ENCODE measurements around the gene CGB1. TPM values are rescaled to one million over a fixed set of nuclear protein-coding genes. Genes with fewer than 3 reads are reported as not detected.
A peak's percentile ranks its signal among the peaks of the same experiment; 100 is the strongest.

CGB1 gene
- total RNA-seq, 2 experiments from 2014 or later, result not detected

GRCh38 chr19:48991873-48992580 is 44.7 kb downstream of the CGB1 start:
- H3K27me3 Mint-ChIP-seq, result no peaks in the 10 kb centered on the region
- peak overlapping the region in 1 of 2 donors; percentile 41 for H3K27ac ChIP-seq (ENCODE audit: low read depth in 1 of 2, low read length in 2 of 2)
- H3K27ac Mint-ChIP-seq, result peak overlapping the region; percentile 90
- ChIA-PET POLR2A (interaction anchor here (0.8 to 3.3 kb wide), 4 partner anchors 25 to 346 kb away, joined by 4 to 41 read pairs (median 12); partner anchors contain the start of genes CA11, FTL, LIN7B and NUCB1), CTCF (interaction anchor here (0.5 to 2.4 kb wide), 4 partner anchors 21 to 106 kb away, joined by 3 to 15 read pairs (median 9); no protein-coding TSS in a partner anchor)
- peaks cover 39% of the 10 kb centered on the region for H3K36me3 Mint-ChIP-seq (ENCODE audit: low read depth)
- no peaks in the 10 kb centered on the region for H3K9me3 ChIP-seq (ENCODE audit: control insufficient read depth in 1 of 2, insufficient read depth in 1 of 2, low read length in 2 of 2)
- H3K4me3 Mint-ChIP-seq, result peak overlapping the region; percentile 92
- peak overlapping the region; percentile 84 for H3K4me3 ChIP-seq (ENCODE audit: low read length)
- H3K4me1 Mint-ChIP-seq (ENCODE audit: low read depth), result peaks cover 38% of the 10 kb centered on the region
- peaks cover 43% of the 10 kb centered on the region for H3K4me1 ChIP-seq (ENCODE audit: insufficient read depth, low read length)
- intact Hi-C loops (cut with DNase I, micrococcal nuclease), result loop anchor here (2.0 to 10.0 kb wide), 9 partner anchors 27 to 627 kb away; partner anchors contain the start of genes CYTH2 (in 1 of the 2), DHDH (in 1 of the 2), IZUMO1 (in 1 of the 2) and SLC17A7 (in 1 of the 2)
- H3K9me3 Mint-ChIP-seq, result no peaks in the 10 kb centered on the region
- H3K27me3 ChIP-seq (ENCODE audit: control insufficient read depth in 1 of 2, insufficient read depth in 2 of 2, low read length in 2 of 2), result no peaks in the 10 kb centered on the region
- TF ChIP-seq CTCF (IDR thresholded peaks at IDR 0.05), result no peak
- ATAC-seq (ENCODE audit: poor library complexity), result no peak
- peaks cover 10% of the 10 kb centered on the region for H3K36me3 ChIP-seq (ENCODE audit: insufficient read depth, low read length)
- DNase-seq, result peak in 2 of 14 experiments; percentile 62 to 65

- ChIA-PET POLR2A (no interaction called here), CTCF (no interaction called here)
- no peaks in the 10 kb centered on the region for H3K9me3 ChIP-seq (ENCODE audit: control insufficient read depth in 1 of 2, insufficient read depth in 1 of 2, low read length in 2 of 2)
- H3K4me1 ChIP-seq (ENCODE audit: insufficient read depth, low read length), result peaks cover 43% of the 10 kb centered on the region
- ATAC-seq (ENCODE audit: poor library complexity), result no peak
- Mint-ChIP-seq H3K36me3 (ENCODE audit: low read depth) (peaks cover 47% of the 10 kb centered on the region), H3K27ac (no peak overlapping the region), H3K4me3 (no peak overlapping the region), H3K9me3 (no peaks in the 10 kb centered on the region), H3K4me1 (ENCODE audit: low read depth) (peaks cover 35% of the 10 kb centered on the region), H3K27me3 (no peaks in the 10 kb centered on the region)
- no peak overlapping the region for H3K27ac ChIP-seq (ENCODE audit: low read depth in 1 of 2, low read length in 2 of 2)
- H3K4me3 ChIP-seq (ENCODE audit: low read length), result no peak overlapping the region
- intact Hi-C loops (cut with DNase I, micrococcal nuclease), result loop anchor here (5.0 to 10.0 kb wide), 6 partner anchors 136 to 626 kb away; partner anchors contain the start of genes IZUMO1 (in 1 of the 2), SLC17A7 (in 1 of the 2), SYNGR4 (in 1 of the 2) and TMEM143 (in 1 of the 2)
- peaks cover 11% of the 10 kb centered on the region for H3K36me3 ChIP-seq (ENCODE audit: insufficient read depth, low read length)
- DNase-seq, result peak in 1 of 14 experiments; percentile 37
- no peaks in the 10 kb centered on the region for H3K27me3 ChIP-seq (ENCODE audit: control insufficient read depth in 1 of 2, insufficient read depth in 2 of 2, low read length in 2 of 2)
- no peak for TF ChIP-seq CTCF (IDR thresholded peaks at IDR 0.05)
Observed at GRCh38 chr19:48991011-48991609, 45.6 kb downstream of the CGB1 start.

DNA sequence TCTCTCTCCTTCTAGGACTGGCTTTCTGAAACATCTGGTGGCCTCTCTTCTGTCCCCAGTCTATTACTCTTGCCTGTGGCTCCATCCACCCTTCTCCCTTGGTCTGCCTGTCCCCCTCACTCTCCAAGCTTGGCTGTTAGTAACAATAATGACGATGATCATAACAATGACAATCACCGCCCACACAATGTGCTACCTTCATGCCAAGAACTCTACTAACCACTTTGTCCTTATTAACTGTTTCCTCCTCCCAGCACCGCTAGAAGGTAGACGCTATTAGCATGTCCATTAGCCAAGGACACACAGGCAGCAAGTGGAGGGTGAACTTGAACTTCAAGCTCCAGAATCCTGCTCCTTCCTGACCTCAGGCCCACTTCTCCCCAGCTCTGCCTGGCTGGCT is 46.3 kb downstream of the CGB1 start:
- Mint-ChIP-seq H3K4me3 (peak overlapping the region; percentile 18), H3K27me3 (no peaks in the 10 kb centered on the region), H3K9me3 (no peaks in the 10 kb centered on the region), H3K4me1 (ENCODE audit: low read depth) (peaks cover 35% of the 10 kb centered on the region), H3K27ac (no peak overlapping the region), H3K36me3 (ENCODE audit: low read depth) (peaks cover 48% of the 10 kb centered on the region)
- intact Hi-C loops (cut with DNase I, micrococcal nuclease), result loop anchor here (5.0 to 10.0 kb wide), 6 partner anchors 137 to 626 kb away; partner anchors contain the start of genes IZUMO1 (in 1 of the 2), SLC17A7 (in 1 of the 2), SYNGR4 (in 1 of the 2) and TMEM143 (in 1 of the 2)
- DNase-seq (no peak), ATAC-seq (ENCODE audit: poor library complexity) (no peak)
- Histone ChIP-seq H3K27ac (ENCODE audit: low read depth in 1 of 2, low read length in 2 of 2) (no peak overlapping the region), H3K27me3 (ENCODE audit: control insufficient read depth in 1 of 2, insufficient read depth in 2 of 2, low read length in 2 of 2) (no peaks in the 10 kb centered on the region), H3K4me1 (ENCODE audit: insufficient read depth, low read length) (peaks cover 41% of the 10 kb centered on the region), H3K36me3 (ENCODE audit: insufficient read depth, low read length) (peaks cover 16% of the 10 kb centered on the region), H3K4me3 (ENCODE audit: low read length) (no peak overlapping the region), H3K9me3 (ENCODE audit: control insufficient read depth in 1 of 2, insufficient read depth in 1 of 2, low read length in 2 of 2) (no peaks in the 10 kb centered on the region)
- ChIA-PET POLR2A (no interaction called here), CTCF (no interaction called here)
- no peak for TF ChIP-seq CTCF (IDR thresholded peaks at IDR 0.05)
